CD4-positive, alpha-beta T cell treated with Interleukin-6 for 4 hours (primary cell): ENCODE results near the gene ARHGAP12.
"Not testable (repeated sequence)": the region's sequence is repeated elsewhere in the genome, so short reads cannot be mapped to it uniquely, and the experiment has no call there.

ENCODE experiments used
- DNase-seq: peaks from one replicate; pipeline ENCODE4 v3.0.0-alpha.2; 2020; ENCODE audit warnings: mixed read lengths

ARHGAP12 gene, protein sequence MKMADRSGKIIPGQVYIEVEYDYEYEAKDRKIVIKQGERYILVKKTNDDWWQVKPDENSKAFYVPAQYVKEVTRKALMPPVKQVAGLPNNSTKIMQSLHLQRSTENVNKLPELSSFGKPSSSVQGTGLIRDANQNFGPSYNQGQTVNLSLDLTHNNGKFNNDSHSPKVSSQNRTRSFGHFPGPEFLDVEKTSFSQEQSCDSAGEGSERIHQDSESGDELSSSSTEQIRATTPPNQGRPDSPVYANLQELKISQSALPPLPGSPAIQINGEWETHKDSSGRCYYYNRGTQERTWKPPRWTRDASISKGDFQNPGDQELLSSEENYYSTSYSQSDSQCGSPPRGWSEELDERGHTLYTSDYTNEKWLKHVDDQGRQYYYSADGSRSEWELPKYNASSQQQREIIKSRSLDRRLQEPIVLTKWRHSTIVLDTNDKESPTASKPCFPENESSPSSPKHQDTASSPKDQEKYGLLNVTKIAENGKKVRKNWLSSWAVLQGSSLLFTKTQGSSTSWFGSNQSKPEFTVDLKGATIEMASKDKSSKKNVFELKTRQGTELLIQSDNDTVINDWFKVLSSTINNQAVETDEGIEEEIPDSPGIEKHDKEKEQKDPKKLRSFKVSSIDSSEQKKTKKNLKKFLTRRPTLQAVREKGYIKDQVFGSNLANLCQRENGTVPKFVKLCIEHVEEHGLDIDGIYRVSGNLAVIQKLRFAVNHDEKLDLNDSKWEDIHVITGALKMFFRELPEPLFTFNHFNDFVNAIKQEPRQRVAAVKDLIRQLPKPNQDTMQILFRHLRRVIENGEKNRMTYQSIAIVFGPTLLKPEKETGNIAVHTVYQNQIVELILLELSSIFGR

DNA sequence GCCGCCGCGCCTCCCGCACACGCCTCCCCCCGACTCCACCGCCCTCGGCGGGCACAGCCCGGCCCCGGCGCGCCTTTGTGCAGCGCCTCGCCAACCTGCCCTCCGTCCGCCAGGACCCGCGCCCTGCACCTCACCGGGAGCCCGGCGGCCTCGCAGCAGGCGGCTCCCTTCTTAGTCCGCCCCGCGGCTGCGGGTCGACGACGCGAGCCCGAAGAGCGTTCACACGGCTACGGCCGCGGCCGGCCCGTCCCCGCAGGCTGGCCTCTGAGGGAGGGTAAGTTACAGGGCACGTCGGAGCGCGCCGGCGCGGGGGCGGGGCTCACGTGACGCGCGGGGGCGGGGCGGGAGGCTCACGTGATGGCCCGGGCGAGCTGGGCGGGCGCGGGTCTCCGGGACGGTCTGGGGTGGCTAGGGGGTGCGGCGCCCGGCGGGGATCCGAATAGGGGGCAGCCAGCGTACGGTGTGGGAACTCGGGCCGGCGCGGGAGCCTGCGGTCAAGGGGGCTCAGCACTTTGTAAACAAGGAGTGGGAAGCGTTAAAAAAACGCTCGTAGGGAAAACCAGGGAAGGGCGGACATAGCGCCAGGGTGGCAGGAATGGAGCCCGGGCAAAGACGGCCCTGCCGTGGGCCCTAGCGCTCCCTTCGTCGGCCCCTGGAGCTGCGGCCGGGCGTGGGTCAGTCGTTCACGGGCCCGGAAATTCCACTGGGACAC, at the start of gene ARHGAP12:
Gene ARHGAP12, minus strand, starts transcription at position 283 of the 712 bp plus-strand sequence. CDS start 19,976 bp downstream, outside the sequence.
- DNase-seq: peak; percentile 87

GRCh38 chr10:31978156-31978483, 49.5 kb upstream of the ARHGAP12 start:
- DNase-seq: no peak

DNA sequence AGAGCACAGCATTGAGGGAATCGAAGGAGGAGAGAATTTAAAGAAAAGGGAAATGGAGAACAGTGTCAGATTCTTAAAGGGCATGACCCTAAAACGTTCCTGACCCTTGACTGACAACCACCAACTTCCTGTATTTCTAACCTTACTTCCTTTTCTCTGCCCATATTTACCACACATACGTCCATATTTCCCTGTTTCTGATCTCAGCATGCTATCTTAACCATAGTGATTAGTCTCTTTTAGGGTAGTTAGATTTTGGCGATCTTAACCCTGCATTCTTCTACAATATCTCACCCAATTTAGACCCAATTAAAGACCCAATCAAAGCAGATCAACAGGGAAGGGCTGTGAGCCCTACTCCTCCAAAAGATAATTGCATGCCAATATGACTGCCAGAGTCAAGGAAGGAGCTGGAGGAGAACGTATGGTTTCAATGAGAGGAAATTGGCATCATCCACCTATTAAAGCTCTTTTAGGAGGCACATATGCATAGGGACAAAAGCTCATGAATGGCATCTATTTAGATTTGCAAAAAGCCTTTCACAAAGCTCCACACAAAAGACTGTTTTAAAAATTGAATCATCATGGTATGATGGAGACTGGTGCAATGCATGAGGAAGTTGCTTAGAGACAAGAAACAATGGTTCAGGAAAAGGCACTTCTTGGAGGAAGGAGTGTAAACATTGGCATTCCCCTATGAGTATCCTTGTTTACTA, 49.0 kb upstream of the ARHGAP12 start:
- no peak for DNase-seq

- DNase-seq: no peak
Observed at GRCh38 chr10:31975157-31975765, 46.6 kb upstream of the ARHGAP12 start.

DNA sequence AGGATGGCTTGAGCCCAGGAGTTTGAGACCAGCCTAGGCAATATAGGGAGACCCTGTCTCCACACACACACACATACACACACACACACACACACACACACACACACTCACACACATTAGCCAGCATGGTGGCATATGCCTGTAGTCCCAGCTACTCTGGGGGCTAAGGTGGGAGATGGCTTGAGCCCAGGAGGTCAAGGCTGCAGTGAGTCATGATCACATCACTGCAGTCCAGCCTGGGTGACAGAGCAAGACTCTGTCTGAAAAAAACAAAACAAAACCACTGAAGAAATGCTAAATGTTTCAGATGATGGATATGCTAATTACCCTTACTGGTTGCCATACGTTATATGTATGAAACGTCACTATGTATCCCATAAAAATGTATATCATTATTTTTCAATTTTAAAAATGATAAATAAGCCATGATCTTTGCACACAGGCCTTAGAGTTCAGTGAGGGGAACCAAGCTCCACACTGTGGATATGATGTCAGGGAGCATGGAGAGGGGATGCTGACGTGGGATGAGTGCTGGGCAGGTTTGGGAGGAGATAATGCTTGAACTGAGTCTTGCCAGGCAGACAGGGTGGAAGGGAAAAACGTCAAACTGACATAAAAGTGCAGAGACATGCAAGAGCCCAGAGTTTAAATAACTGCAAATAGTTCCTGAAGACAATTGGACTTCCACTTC, 45.9 kb upstream of the ARHGAP12 start:
- no peak for DNase-seq

DNA sequence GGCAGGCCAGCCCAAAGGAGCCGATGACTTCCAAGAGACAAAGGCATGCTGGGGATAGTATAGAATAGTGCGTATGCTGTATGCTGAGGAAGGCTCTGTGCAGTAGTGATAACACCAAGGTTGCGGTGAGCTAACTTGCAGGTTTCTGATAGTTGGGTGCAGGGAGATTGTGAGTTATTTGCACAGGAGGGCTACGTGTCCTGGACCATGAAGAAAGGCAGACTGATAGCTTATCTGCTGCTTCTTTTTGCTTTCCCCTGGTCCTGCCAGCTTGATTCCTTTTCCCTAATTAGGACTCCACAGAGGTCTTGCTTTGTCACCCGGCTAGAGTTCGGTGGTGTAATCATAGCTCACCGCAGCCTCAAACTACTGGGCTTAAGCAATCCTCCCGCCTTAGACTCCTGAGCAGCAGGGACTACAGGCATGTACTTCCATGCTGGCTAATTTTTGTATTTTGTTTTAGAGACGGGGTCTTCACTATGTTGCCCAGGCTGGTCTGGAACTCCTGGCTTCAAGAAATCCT, 43.9 kb upstream of the ARHGAP12 start:
- no peak for DNase-seq

DNA sequence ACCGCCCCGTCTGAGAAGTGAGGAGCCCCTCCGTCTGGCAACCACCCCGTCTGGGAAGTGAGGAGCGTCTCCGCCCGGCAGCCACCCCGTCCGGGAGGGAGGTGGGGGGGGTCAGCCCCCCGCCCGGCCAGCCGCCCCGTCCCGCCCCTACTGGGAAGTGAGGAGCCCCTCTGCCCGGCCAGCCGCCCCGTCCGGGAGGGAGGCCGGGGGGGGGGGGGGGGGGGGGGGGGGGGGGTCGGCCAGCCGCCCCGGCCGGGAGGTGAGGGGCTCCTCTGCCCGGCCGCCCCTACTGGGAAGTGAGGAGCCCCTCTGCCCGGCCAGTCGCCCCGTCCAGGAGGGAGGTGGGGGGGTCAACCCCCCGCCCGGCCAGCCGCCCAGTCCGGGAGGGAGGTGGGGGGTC, 41.2 kb upstream of the ARHGAP12 start:
- DNase-seq: not testable (repeated sequence)

DNA sequence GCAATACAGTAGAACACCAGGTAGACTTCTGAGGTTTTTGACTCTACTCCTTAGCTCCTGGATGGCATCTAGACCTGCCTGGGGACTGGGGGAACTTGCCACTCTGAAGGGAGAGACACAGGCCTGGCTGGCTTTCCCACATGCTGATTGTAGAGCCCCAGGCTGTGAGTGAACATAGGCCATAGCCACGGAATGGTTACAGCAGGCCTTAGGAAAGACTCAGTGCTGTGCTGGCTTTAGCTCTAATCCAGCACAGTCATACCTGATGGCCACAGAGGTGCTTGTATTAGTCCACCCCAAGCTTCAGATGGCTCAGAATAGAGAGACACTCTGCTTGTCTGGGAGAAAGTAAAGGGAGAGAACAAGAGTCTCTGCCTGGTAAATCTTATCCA, 35.0 kb upstream of the ARHGAP12 start:
- no peak for DNase-seq

- no peak for DNase-seq
Observed at GRCh38 chr10:31962826-31963588, 34.4 kb upstream of the ARHGAP12 start.

- peak; percentile 17 for DNase-seq
Observed at GRCh38 chr10:31961277-31962074, 32.8 kb upstream of the ARHGAP12 start.

DNA sequence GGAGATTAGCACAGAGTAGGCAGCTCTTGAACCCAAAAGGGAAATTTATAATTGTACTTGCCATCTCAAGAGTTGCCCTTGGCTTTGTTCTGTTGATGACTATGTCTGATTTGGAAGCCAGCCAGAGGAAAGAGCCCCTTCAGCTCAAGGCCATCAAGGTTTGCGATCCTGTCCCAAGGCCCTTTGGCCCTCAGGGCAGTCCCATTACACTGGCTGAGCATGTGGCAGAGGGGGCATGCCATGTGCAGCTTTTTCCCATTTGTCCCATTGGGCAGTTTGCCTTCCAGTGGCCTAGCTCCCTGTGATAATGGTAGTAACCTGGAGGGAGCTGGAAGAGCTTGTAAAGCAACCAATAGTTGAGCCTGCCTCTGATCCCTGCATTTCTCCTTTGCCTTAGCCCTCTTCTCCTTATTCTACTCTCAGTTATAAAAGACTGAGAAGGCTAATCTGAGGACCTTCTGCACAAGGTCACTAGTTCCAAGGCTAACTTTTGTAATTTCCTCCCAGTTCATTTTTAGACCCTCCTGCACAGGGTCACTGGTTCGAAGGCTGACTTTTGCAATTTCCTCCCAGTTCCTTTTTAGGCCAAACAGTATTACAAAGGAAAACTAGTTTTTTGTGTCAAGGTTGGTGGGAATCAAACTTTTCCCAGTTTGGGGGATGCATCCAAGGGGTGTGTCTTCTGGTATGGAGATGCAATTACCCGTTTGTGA, 31.0 kb upstream of the ARHGAP12 start:
- no peak for DNase-seq

DNA sequence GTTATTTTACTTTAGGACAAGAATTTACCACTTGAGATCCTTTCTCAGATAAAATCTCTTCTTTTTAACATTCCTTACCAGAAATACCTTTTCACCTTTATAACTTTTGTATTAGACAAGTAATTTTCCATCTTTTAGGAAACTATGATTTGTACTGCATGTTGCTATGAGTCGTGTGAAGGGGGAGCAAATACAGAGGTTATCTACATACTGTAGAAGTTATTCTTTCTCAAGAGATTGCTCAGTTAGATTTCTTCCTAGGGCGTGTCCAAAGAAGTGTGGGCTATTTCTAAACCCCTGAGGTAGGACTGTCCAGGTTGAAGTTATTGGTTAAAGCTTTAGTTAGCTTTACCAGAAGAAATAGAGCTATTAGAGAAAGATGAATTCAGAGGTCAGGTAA, 30.2 kb upstream of the ARHGAP12 start:
- no peak for DNase-seq

DNA sequence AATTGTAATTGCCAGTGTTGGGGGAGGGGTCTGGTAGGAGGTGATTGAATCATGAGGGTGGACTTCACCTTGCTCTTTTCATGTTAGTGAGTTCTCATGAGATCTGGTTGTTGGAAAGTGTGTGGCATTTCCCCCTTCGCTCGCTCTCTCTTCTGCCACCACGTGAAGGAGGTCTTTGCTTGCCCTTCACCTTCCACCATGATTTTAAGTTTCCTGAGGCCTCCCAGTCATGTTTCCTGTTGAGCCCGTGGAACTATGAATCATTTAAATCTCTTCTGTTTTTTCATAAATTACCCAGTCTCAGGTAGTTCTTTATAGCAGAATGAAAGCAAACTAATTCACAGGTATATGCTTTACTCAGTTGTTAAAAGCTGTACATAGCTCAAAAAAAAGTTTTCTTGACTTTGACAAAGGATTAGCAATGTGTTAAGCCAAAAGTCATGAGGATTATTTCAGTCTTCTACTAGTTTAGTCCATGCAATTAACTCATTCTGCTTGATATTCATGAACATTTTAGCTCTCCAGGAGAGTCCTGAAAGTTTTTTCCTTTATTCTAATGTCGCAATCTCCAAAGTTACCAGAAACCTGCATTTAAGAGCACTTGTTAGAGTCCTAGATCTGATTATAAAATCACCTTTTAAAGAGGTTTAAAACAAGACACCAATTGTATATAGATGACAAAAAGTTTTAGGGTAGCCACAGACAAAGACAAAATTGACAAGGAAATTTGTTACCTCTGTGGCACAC, 27.7 kb upstream of the ARHGAP12 start:
- DNase-seq: no peak

- DNase-seq: no peak
Observed at GRCh38 chr10:31954410-31955191, 26.0 kb upstream of the ARHGAP12 start.

DNA sequence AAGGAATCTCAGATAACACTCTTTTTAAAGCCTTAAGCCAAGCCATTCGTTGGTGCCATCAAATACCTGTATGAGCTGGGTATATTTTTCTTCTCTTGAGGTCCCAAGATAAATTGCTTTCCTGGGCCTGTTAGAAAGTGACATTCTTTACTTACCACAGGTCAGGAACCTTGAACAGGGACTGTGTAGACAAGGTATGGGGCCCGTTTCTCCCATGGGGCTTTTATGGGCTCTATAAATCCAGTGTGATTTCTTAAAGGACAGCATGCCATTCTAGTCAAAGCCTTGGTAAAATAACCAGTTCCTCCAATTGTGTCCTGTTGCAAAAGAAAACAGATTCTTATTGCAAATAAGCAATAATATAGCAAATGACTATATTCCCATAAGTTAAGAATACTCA, 24.8 kb upstream of the ARHGAP12 start:
- DNase-seq: no peak

GRCh38 chr10:31953080-31953479, 24.4 kb upstream of the ARHGAP12 start:
- DNase-seq: no peak

- no peak for DNase-seq
Observed at GRCh38 chr10:31952066-31952465, 23.4 kb upstream of the ARHGAP12 start.
